Endothelial cell of umbilical vein (primary cell): Measurements from ENCODE around the gene EHD1. TPM values are rescaled to one million over a fixed set of nuclear protein-coding genes. Genes with fewer than 3 reads are reported as not detected.

Source experiments
- BruUV-seq: library from RNA; stranded (reverse); fragments of 400-500 nt; replicated peaks from 2 replicates; lab custom pipeline; 2021; lab: Mats Ljungman, UMichigan
- CTCF ChIA-PET: fragments of 300-600, 350-600 bp; sonication (Branson Sonifier 250); formaldehyde crosslinking; loops from one replicate; lab custom pipeline; 2021; ENCODE audit warnings: antibody characterized with exemption, inconsistent platforms; lab: Charles Lee
- POLR2A ChIA-PET: fragments of 300-600, 350-600 bp; sonication (Branson Sonifier 250); formaldehyde crosslinking; loops from one replicate; lab custom pipeline; 2021; ENCODE audit warnings: antibody characterized with exemption, inconsistent platforms; lab: Charles Lee
- DNase-seq: peaks from one replicate; pipeline ENCODE4 v3.0.0-alpha.2; 2011; ENCODE audit warnings: low read depth, low spot score
- FAIRE-seq: peaks from 2 replicates; lab custom pipeline; 2011; peaks lifted over from hg19 to GRCh38; lab: Jason Lieb, UNC
- H2AFZ ChIP-seq: 2 replicates; pipeline ENCODE4 v1.6.0; 2012; ENCODE audit warnings: low read depth, low read length, control low read depth, inconsistent platforms
- H3K27ac ChIP-seq: 2 replicates; pipeline ENCODE4 v1.5.1; 2011; ENCODE audit warnings: low read depth, mild to moderate bottlenecking, control low read depth, low read length, moderate library complexity; ENCODE audit not compliant: insufficient read depth
- H3K27me3 ChIP-seq, 2 experiments: 2 replicates each; pipeline versions ENCODE4 v1.6.0 to v1.6.1; 2011; ENCODE audit warnings: low read length in 2 of 2, mixed read lengths in 1 of 2; ENCODE audit not compliant: control insufficient read depth in 2 of 2, insufficient read depth in 2 of 2
- H3K36me3 ChIP-seq, 2 experiments: 2 replicates in 1 of 2; 3 replicates in 1 of 2; pipeline ENCODE4 v1.5.1; 2011; ENCODE audit warnings: low read length in 2 of 2, mild to moderate bottlenecking in 1 of 2, moderate library complexity in 1 of 2; ENCODE audit not compliant: control insufficient read depth in 2 of 2, insufficient read depth in 2 of 2; ENCODE audit errors: extremely low read depth in 1 of 2
- H3K4me1 ChIP-seq: 3 replicates; pipeline ENCODE4 v1.5.1; 2011; ENCODE audit warnings: mild to moderate bottlenecking, low read length; ENCODE audit not compliant: control insufficient read depth, insufficient read depth; ENCODE audit errors: extremely low read depth
- H3K4me2 ChIP-seq: 2 replicates; pipeline ENCODE4 v1.6.1; 2011; ENCODE audit warnings: low read length, control low read depth, mixed read lengths; ENCODE audit not compliant: insufficient read depth
- H3K4me3 ChIP-seq, 3 experiments: fragments of 200-600 bp in 1 of 3; sonication (generic), shearing (Covaris generic) in 1 of 3; replicated peaks in 1 of 3; 2 replicates each; pipeline ENCODE4 v1.5.1; 2011 to 2016; ENCODE audit warnings: control low read depth in 3 of 3, low read length in 3 of 3, mild to moderate bottlenecking in 2 of 3, inconsistent platforms in 1 of 3, low read depth in 1 of 3, moderate library complexity in 1 of 3; ENCODE audit not compliant: insufficient read depth in 1 of 3
- H3K79me2 ChIP-seq: 2 replicates; pipeline ENCODE4 v1.6.0; 2012; ENCODE audit warnings: low read length, inconsistent platforms; ENCODE audit not compliant: control insufficient read depth, insufficient read depth
- H3K9ac ChIP-seq: replicated peaks from 2 replicates; pipeline ENCODE3; 2011; ENCODE audit warnings: low read length, control low read depth; ENCODE audit not compliant: insufficient read depth; ENCODE audit errors: extremely low read depth
- H3K9me1 ChIP-seq: replicated peaks from 3 replicates; pipeline ENCODE4 v1.6.0; 2011; ENCODE audit warnings: mild to moderate bottlenecking, low read length; ENCODE audit not compliant: control insufficient read depth, insufficient read depth; ENCODE audit errors: extremely low read depth
- H3K9me3 ChIP-seq: replicated peaks from 2 replicates; pipeline ENCODE4 v1.5.1; 2012; ENCODE audit warnings: low read length, inconsistent platforms; ENCODE audit not compliant: control insufficient read depth, insufficient read depth
- H4K20me1 ChIP-seq: replicated peaks from 2 replicates; pipeline ENCODE3; 2011; ENCODE audit warnings: mild to moderate bottlenecking, low read length; ENCODE audit not compliant: control insufficient read depth, insufficient read depth; ENCODE audit errors: extremely low read depth
- CTCF ChIP-seq, 2 donors: IDR thresholded peaks; 1 replicate in 1 of 2; 2 replicates in 1 of 2; pipeline ENCODE4 v1.5.1; 2011; ENCODE audit warnings: low read length in 2 of 2, mild to moderate bottlenecking in 2 of 2, moderate library complexity in 2 of 2, control low read depth in 1 of 2, inconsistent platforms in 1 of 2, low read depth in 1 of 2; ENCODE audit not compliant: insufficient read depth in 1 of 2; ENCODE audit errors: extremely low read depth in 1 of 2
- EZH2 ChIP-seq: IDR thresholded peaks from 2 replicates; pipeline ENCODE4 v1.6.1; 2012; ENCODE audit warnings: borderline replicate concordance, low read depth, mild to moderate bottlenecking, moderate library complexity, low read length, inconsistent platforms; ENCODE audit not compliant: severe bottlenecking
- FOS ChIP-seq: IDR thresholded peaks from 2 replicates; pipeline ENCODE4 v1.6.1; 2011; ENCODE audit warnings: mild to moderate bottlenecking, low read length, moderate library complexity, borderline replicate concordance; ENCODE audit not compliant: insufficient read depth
- GATA2 ChIP-seq: IDR thresholded peaks from 2 replicates; pipeline ENCODE4 v1.7.0; 2011; ENCODE audit warnings: low read depth, mild to moderate bottlenecking, moderate library complexity, mixed read lengths, low read length; ENCODE audit not compliant: insufficient read length, insufficient read depth
- JUN ChIP-seq: IDR thresholded peaks from 2 replicates; pipeline ENCODE4 v1.6.1; 2011; ENCODE audit warnings: borderline replicate concordance, low read depth; ENCODE audit not compliant: insufficient read length, insufficient read depth
- MAX ChIP-seq: IDR thresholded peaks from 2 replicates; pipeline ENCODE4 v1.6.1; 2011; ENCODE audit not compliant: insufficient read depth, insufficient read length
- MYC ChIP-seq: IDR thresholded peaks from one replicate; pipeline ENCODE4 v1.6.1; 2011; ENCODE audit warnings: mild to moderate bottlenecking, low read depth, low read length
- POLR2A ChIP-seq: IDR thresholded peaks from 2 replicates; pipeline ENCODE4 v1.6.1; 2012; ENCODE audit warnings: low read depth, mild to moderate bottlenecking, control low read depth, low read length
- POLR2AphosphoS5 ChIP-seq: IDR thresholded peaks from 2 replicates; pipeline ENCODE4 v1.6.1; 2012; ENCODE audit warnings: low read depth, mild to moderate bottlenecking, control low read depth, low read length, moderate library complexity; ENCODE audit not compliant: insufficient read depth
- dilution Hi-C: fragments of 300-500 bp; cut with MboI; formaldehyde crosslinking; loops from one replicate; pipeline ENCODE4 v1.15.0; 2019; ENCODE audit warnings: low sequenced_read_pairs; ENCODE audit not compliant: extremely low pct_ligation_motif_present
- intact Hi-C: fragments of 100-400 bp; cut with micrococcal nuclease; formaldehyde crosslinking; loops from one replicate; pipeline ENCODE4 v1.10.0; 2022
- polyA plus RNA-seq, 4 experiments: library from polyadenylated mRNA; depleted of rRNA in 3 of 4; stranded (reverse) in 3 of 4; unstranded in 1 of 4; fragments of >200 nt; gene quantifications; 2 replicates each; pipeline versions ENCODE4 v1.2.1 to v1.2.3, GENCODE V29; 2011 to 2012; ENCODE audit warnings: missing spikeins in 1 of 4
- total RNA-seq: library from RNA; stranded (reverse); gene quantifications from 2 replicates; pipeline ENCODE4 v1.2.3, GENCODE V29; 2021

Gene EHD1
- total and polyA plus RNA-seq, 2 donors (not counting 3 experiments of a cell fraction or from before 2014, with no cell fraction given), result 109 to 136 TPM

GRCh38 chr11:64833198-64833502 lies 45.3 kb downstream of the EHD1 start:
- DNase-seq (no peak), FAIRE-seq (no peak)
- intact Hi-C loops, result no loop called here
- no peak overlapping the region for H3K27ac ChIP-seq
- ChIA-PET POLR2A (no interaction called here), CTCF (interaction anchor here (0.5 to 3.8 kb wide), 3 partner anchors 11 to 55 kb away, joined by 4 to 18 read pairs (median 5); partner anchors contain the start of gene CDC42BPG)
- H2AFZ ChIP-seq, result no peak overlapping the region
- BruUV-seq, result no TSS peak
- no peaks in the 10 kb centered on the region for H3K36me3 ChIP-seq
- H4K20me1 ChIP-seq, result no peaks in the 10 kb centered on the region
- no peaks in the 10 kb centered on the region for H3K4me1 ChIP-seq
- dilution Hi-C loops, result no loop called here
- H3K9ac ChIP-seq, result no peak overlapping the region
- no peak overlapping the region for H3K4me2 ChIP-seq
- no peaks in the 10 kb centered on the region for H3K9me3 ChIP-seq
- H3K79me2 ChIP-seq, result no peaks in the 10 kb centered on the region
- no peak for TF ChIP-seq JUN
- TF ChIP-seq POLR2A, result no peak
- no peak for TF ChIP-seq POLR2AphosphoS5
- no peak for TF ChIP-seq FOS
- TF ChIP-seq CTCF (IDR thresholded peaks at IDR 0.05; ENCODE audit: extremely low read depth in 1 of 2, insufficient read depth in 1 of 2, low read depth in 1 of 2, low read length in 2 of 2), result no peak
- no peak for TF ChIP-seq MYC
- TF ChIP-seq MAX, result no peak
- no peak for TF ChIP-seq EZH2
- no peak for TF ChIP-seq GATA2
- no peaks in the 10 kb centered on the region for H3K27me3 ChIP-seq
- no peak overlapping the region for H3K4me3 ChIP-seq
- H3K9me1 ChIP-seq, result no peaks in the 10 kb centered on the region
